Measurements from ENCODE around the gene IL17C. TPM values are rescaled to one million over a fixed set of nuclear protein-coding genes. Genes with fewer than 3 reads are reported as not detected.

IL17C gene
- total and polyA plus RNA-seq, 10 of the 15 experiments (the other 5 are each of a cell fraction or from before 2014, with no cell fraction given): not detected

- WGBS (ENCODE audit: insufficient coverage, insufficient replicate concordance, low lambda C conversion rate, missing lambda C conversion rate): 81% methylated on average over 16 of the region's 16 CpGs
- Histone ChIP-seq H4K20me1 (ENCODE audit: control insufficient read depth, insufficient read depth) (no peaks in the 10 kb centered on the region; the same call in 1 of the 2 replicates), H3K79me2 (ENCODE audit: control insufficient read depth, insufficient read depth, low read length) (no peaks in the 10 kb centered on the region), H3K27me3 (replicated peaks in 1 of 2; ENCODE audit: control insufficient read depth in 2 of 2, insufficient read depth in 2 of 2, low read length in 1 of 2) (no peaks in the 10 kb centered on the region), H3K27ac (ENCODE audit: control insufficient read depth, insufficient read depth) (no peak overlapping the region), H2AFZ (ENCODE audit: control insufficient read depth, low read depth, low read length) (no peak overlapping the region), H3K9me3 (replicated peaks; ENCODE audit: control insufficient read depth, insufficient read depth, low read length) (no peaks in the 10 kb centered on the region), H3K4me2 (ENCODE audit: control insufficient read depth, insufficient read depth) (no peak overlapping the region), H3K9ac (ENCODE audit: control insufficient read depth, insufficient read depth, low read length) (no peak overlapping the region), H3K4me3 (no peak overlapping the region), H3K4me1 (ENCODE audit: control insufficient read depth, insufficient read depth, low read length) (peaks cover 16% of the 10 kb centered on the region), H3K36me3 (ENCODE audit: control insufficient read depth in 2 of 2, insufficient read depth in 2 of 2, low read length in 1 of 2) (peaks cover 3 to 28% of the 10 kb centered on the region in 2 experiments; a peak in 3 of 4 replicates)
- no peak for TF ChIP-seq ZZZ3 (IDR thresholded peaks at IDR 0.05; ENCODE audit: control insufficient read depth, insufficient read length, low read depth)
- no peak for TF ChIP-seq PAX8 (IDR thresholded peaks at IDR 0.05)
- no peak for TF ChIP-seq HCFC1 (IDR thresholded peaks at IDR 0.05; ENCODE audit: low read length)
- no peak for TF ChIP-seq ESRRA (IDR thresholded peaks at IDR 0.05; ENCODE audit: low read length)
- TF ChIP-seq ELK1 (IDR thresholded peaks at IDR 0.05; ENCODE audit: low read depth, low read length): no peak
- no peak for TF ChIP-seq SMARCA5 (IDR thresholded peaks at IDR 0.05)
- TSS peak; percentile 61 for BruUV-seq (replicated peaks)
- POLR2A ChIA-PET: no interaction called here
- FAIRE-seq (no peak), ATAC-seq (no peak), DNase-seq (ENCODE audit: low read depth, low spot score) (no peak)
- RAD21 ChIA-PET (ENCODE audit: unreplicated experiment): interaction anchor here (0.6 kb wide), 1 partner anchor 61 kb away, joined by 3 read pairs; the partner anchor contains the start of gene ZC3H18
- intact Hi-C loops (cut with micrococcal nuclease; ENCODE audit: unreplicated experiment) (no loop called here), in situ Hi-C loops (cut with MboI) (no loop called here)
- SMC1A ChIA-PET (ENCODE audit: uncharacterized antibody, unreplicated experiment): no interaction called here
- CTCF ChIA-PET: interaction anchor here (1.6 kb wide), 1 partner anchor 195 kb away, joined by 3 read pairs; no protein-coding TSS in a partner anchor
Measured at GRCh38 chr16:88631384-88631783, 7.0 kb upstream of the IL17C start.
